SH-SY5Y (cell line): Measurements from ENCODE around the gene FKBP1A.

Experiments
- GATA2 ChIP-seq: IDR thresholded peaks from 2 replicates; pipeline ENCODE4 v1.6.1; 2011; ENCODE audit warnings: mild to moderate bottlenecking, low read depth, low read length
- GATA3 ChIP-seq: IDR thresholded peaks from 2 replicates; pipeline ENCODE4 v1.6.1; 2011; ENCODE audit warnings: low read depth, mild to moderate bottlenecking, low read length, moderate library complexity

DNA sequence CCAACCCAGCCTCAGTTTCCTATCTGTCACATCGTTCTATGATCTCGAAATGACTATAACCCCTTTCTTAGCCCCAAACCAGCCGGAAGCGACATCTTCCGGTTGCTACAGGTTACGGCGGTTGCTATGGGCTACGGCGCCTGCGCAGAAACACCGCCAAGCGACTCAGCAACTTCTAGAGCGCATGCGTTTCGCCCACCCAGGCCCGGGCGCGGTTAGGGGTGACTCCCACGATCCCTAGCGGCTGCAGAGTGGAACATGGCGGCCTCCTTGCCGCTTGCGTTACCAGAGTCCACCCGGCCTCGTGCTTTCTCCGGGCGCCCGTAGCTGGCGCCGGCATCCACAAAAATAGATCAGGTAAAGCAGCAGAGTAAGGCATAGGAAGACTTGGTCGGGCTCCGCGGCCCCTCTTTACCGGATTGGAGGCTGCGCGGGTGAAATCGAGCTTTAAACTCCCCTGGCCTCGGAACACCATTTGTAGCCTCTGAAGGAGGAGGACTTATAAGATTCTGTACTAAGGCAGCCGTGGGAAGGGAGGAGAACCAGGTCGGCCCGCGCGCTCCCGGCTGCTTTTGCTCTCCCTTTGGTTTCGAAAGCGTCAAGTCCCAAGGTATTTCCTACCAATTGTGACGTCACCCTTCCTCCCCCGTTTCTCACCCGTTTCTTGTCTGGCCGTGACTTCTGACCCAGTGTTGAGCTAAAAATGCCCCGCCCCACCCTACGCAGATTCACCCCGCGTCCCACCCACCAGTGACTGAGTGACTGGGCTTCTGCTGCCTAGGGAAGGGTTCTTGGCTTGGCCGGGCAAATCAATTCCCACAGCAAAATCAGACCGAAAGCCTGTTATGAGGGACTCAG is 67.5 kb downstream of the FKBP1A start:
- TF ChIP-seq GATA2 (no peak), GATA3 (no peak)
